ENCODE data around the gene HSPB6. TPM values are rescaled to one million over a fixed set of nuclear protein-coding genes. Genes with fewer than 3 reads are reported as not detected.
A peak's percentile ranks its signal among the peaks of the same experiment; 100 is the strongest.

HSPB6 gene
- total RNA-seq, 1 experiment from 2014 or later: 0.37 TPM

- Histone ChIP-seq H2BK20ac (ENCODE audit: low read depth, low read length, poor library complexity, severe bottlenecking) (no peak overlapping the region), H2BK5ac (ENCODE audit: insufficient read length, low read length) (no peak overlapping the region), H3K79me1 (ENCODE audit: insufficient read depth, low read depth, low read length, poor library complexity, severe bottlenecking) (no peaks in the 10 kb centered on the region), H2AK5ac (ENCODE audit: insufficient read length, low read length) (no peak overlapping the region), H3K23me2 (ENCODE audit: insufficient read length, low read depth, low read length, poor library complexity, severe bottlenecking) (peaks cover 5% of the 10 kb centered on the region), H2BK15ac (ENCODE audit: low read depth, low read length) (no peak overlapping the region), H2BK120ac (ENCODE audit: low read depth, low read length, poor library complexity, severe bottlenecking) (no peak overlapping the region), H3K18ac (ENCODE audit: insufficient read length, low read depth, low read length) (no peak overlapping the region), H3K27ac (ENCODE audit: insufficient read length, low read depth, low read length) (no peak overlapping the region), H3T11ph (ENCODE audit: low read length) (no peak overlapping the region), H3K4me1 (ENCODE audit: insufficient read depth, low read length) (peaks cover 5% of the 10 kb centered on the region; the same call in 1 of the 2 replicates), H3K56ac (ENCODE audit: insufficient read length, low read depth, low read length) (no peak overlapping the region), H4K20me1 (ENCODE audit: control insufficient read depth, insufficient read depth, insufficient read length) (no peaks in the 10 kb centered on the region), H4K8ac (replicated peaks; ENCODE audit: insufficient read length, low read depth, low read length) (no peak overlapping the region), H4K91ac (ENCODE audit: insufficient read length, low read depth, low read length) (no peak overlapping the region), H3K4ac (ENCODE audit: low read depth, low read length) (no peak overlapping the region), H2BK12ac (ENCODE audit: insufficient read length, low read depth, low read length) (no peak overlapping the region), H3K23ac (ENCODE audit: insufficient read length, low read depth, low read length) (no peak overlapping the region), H3K14ac (ENCODE audit: insufficient read depth, low read length) (no peak overlapping the region), H3K4me2 (ENCODE audit: insufficient read depth, insufficient read length, low read length) (no peak overlapping the region), H3K27me3 (ENCODE audit: insufficient read depth, low read length) (no peaks in the 10 kb centered on the region), H3K9me3 (ENCODE audit: control insufficient read depth, low read depth, low read length) (no peaks in the 10 kb centered on the region), H3K9ac (ENCODE audit: extremely low read depth, insufficient read length, low read length) (no peak overlapping the region), H3K79me2 (ENCODE audit: insufficient read depth, low read length) (no peaks in the 10 kb centered on the region), H4K5ac (ENCODE audit: insufficient read length, low read depth, low read length) (no peak overlapping the region), H2AFZ (ENCODE audit: low read length) (no peak overlapping the region)
- Mint-ChIP-seq H3K9me3 (no peaks in the 10 kb centered on the region; a peak in 1 of 5 replicates), H3K36me3 (ENCODE audit: insufficient read depth in 1 of 3, low read depth in 3 of 3) (peaks cover 0 to 8% (median 2%) of the 10 kb centered on the region in 3 experiments; a peak in 3 of 7 replicates), H3K27me3 (ENCODE audit: low read depth) (peaks cover 45% of the 10 kb centered on the region), H3K4me3 (peak overlapping the region; percentile 65 to 88), H3K27ac (no peak overlapping the region), H3K4me1 (peaks cover 25 to 29% of the 10 kb centered on the region in 2 experiments)
- no peak for TF ChIP-seq CTCF (conservative IDR thresholded peaks at IDR 0.05)
- WGBS (ENCODE audit: extremely low coverage, insufficient read length, low lambda C conversion rate): no CpG with 5 or more reads among the region's 9 CpGs
- no peak for DNase-seq
Measured at GRCh38 chr19:35775046-35775297, 18.1 kb upstream of the HSPB6 start.

All from H9 (cell line).